UCSD-AML1 (cell line): ENCODE measurements around the gene TOX2.

ENCODE experiments used
- DNase-seq: peaks from one replicate; lab custom pipeline; 2025; ENCODE audit not compliant: unreplicated experiment; lab: John Stamatoyannopoulos, UW

TOX2 gene

GRCh38 chr20:44117296-44118184 is 202.9 kb downstream of the TOX2 start:
- DNase-seq: no peak

GRCh38 chr20:44118185-44119033 is 203.8 kb downstream of the TOX2 start:
- no peak for DNase-seq
